SU-DHL-6 (cell line): ENCODE measurements around the gene NXN.

ENCODE experiments used
- CTCF ChIP-seq: fragments of 200-600 bp; sonication (generic); IDR thresholded peaks from one replicate; pipeline ENCODE4 v1.5.1; 2017; ENCODE audit warnings: antibody characterized with exemption, mild to moderate bottlenecking, low read length, moderate library complexity; ENCODE audit not compliant: insufficient read depth, poor library complexity, severe bottlenecking
- EZH2phosphoT487 ChIP-seq: fragments of 200-600 bp; sonication (generic), shearing (Covaris generic); conservative IDR thresholded peaks from 2 replicates; pipeline ENCODE4 v1.6.1; 2018; ENCODE audit warnings: mild to moderate bottlenecking, antibody characterized with exemption, low read length, moderate library complexity, mixed read lengths

GRCh38 chr17:823501-823902 is 156.1 kb downstream of the NXN start:
- no peak for TF ChIP-seq CTCF
- TF ChIP-seq EZH2phosphoT487 = no peak
